Measurements from ENCODE around the gene MAK. TPM values are rescaled to one million over a fixed set of nuclear protein-coding genes. Genes with fewer than 3 reads are reported as not detected.
"Not testable (repeated sequence)": the region's sequence is repeated elsewhere in the genome, so short reads cannot be mapped to it uniquely, and the experiment has no call there.

Gene MAK
- polyA plus RNA-seq, 1 donor (not counting 4 experiments of a cell fraction or from before 2014, with no cell fraction given): not detected

DNA sequence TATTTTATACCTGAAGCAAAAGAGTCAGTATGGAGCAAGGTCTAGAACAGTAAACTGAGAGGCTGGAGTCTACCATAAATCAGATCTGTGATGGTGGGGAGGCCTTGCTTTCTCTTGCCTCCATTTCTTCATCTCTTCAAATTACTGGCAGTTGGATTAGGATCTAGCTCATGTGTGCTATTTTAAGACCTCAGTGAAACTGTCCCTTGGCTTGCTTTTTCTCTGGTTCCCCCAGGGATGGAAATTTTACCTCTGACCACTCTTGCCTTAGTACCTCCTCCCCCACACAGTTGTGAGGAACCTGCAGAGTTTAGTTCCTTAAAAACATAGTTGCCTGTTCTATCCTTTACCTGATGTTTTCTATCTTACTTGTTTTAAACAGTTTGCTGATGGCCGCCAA, 82.3 kb downstream of the MAK start:
- Histone ChIP-seq H4K20me1 (ENCODE audit: control insufficient read depth, extremely low read depth, insufficient read depth, low read length) (no peaks in the 10 kb centered on the region), H3K9me1 (ENCODE audit: control insufficient read depth, extremely low read depth, insufficient read depth, low read length) (no peaks in the 10 kb centered on the region), H3K27ac (ENCODE audit: control insufficient read depth, insufficient read depth, low read length) (no peak overlapping the region), H3K79me2 (ENCODE audit: control insufficient read depth, insufficient read depth, low read length) (peaks cover 34% of the 10 kb centered on the region), H3K36me3 (ENCODE audit: control insufficient read depth in 2 of 2, extremely low read depth in 1 of 2, insufficient read depth in 2 of 2, low read length in 2 of 2) (peaks cover 13 to 18% of the 10 kb centered on the region in 2 experiments), H3K9me3 (ENCODE audit: control insufficient read depth, low read depth, low read length) (no peaks in the 10 kb centered on the region), H2AFZ (ENCODE audit: control insufficient read depth, low read length) (no peak overlapping the region), H3K4me1 (ENCODE audit: control insufficient read depth, extremely low read depth, insufficient read depth, low read length) (peaks cover 30% of the 10 kb centered on the region), H3K4me2 (ENCODE audit: control insufficient read depth, extremely low read depth, insufficient read depth, low read depth, low read length) (no peak overlapping the region), H3K4me3 (ENCODE audit: control insufficient read depth in 2 of 3, extremely low read depth in 1 of 3, insufficient read depth in 2 of 3, low read depth in 1 of 3, low read length in 3 of 3) (no peak overlapping the region), H3K9ac (ENCODE audit: control insufficient read depth, extremely low read depth, insufficient read depth, low read length) (no peak overlapping the region), H3K27me3 (ENCODE audit: control insufficient read depth, extremely low read depth, insufficient read depth, low read length) (no peaks in the 10 kb centered on the region)
- dilution Hi-C loops (cut with MboI; ENCODE audit: extremely low pct_ligation_motif_present, low sequenced_read_pairs): no loop called here
- FAIRE-seq: no peak
- TF ChIP-seq, protein P1, sequence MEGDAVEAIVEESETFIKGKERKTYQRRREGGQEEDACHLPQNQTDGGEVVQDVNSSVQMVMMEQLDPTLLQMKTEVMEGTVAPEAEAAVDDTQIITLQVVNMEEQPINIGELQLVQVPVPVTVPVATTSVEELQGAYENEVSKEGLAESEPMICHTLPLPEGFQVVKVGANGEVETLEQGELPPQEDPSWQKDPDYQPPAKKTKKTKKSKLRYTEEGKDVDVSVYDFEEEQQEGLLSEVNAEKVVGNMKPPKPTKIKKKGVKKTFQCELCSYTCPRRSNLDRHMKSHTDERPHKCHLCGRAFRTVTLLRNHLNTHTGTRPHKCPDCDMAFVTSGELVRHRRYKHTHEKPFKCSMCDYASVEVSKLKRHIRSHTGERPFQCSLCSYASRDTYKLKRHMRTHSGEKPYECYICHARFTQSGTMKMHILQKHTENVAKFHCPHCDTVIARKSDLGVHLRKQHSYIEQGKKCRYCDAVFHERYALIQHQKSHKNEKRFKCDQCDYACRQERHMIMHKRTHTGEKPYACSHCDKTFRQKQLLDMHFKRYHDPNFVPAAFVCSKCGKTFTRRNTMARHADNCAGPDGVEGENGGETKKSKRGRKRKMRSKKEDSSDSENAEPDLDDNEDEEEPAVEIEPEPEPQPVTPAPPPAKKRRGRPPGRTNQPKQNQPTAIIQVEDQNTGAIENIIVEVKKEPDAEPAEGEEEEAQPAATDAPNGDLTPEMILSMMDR (optimal IDR thresholded peaks at IDR 0.05 in 1 of 3, IDR thresholded peaks at IDR 0.05 in 1 of 3, conservative IDR thresholded peaks at IDR 0.05 in 1 of 3; ENCODE audit: extremely low read depth in 1 of 3, insufficient read depth in 2 of 3, low read length in 3 of 3): no peak
- TF ChIP-seq EZH2 (IDR thresholded peaks at IDR 0.05; ENCODE audit: low read length): no peak
- no peak for DNase-seq (ENCODE audit: low read depth, low spot score)

DNA sequence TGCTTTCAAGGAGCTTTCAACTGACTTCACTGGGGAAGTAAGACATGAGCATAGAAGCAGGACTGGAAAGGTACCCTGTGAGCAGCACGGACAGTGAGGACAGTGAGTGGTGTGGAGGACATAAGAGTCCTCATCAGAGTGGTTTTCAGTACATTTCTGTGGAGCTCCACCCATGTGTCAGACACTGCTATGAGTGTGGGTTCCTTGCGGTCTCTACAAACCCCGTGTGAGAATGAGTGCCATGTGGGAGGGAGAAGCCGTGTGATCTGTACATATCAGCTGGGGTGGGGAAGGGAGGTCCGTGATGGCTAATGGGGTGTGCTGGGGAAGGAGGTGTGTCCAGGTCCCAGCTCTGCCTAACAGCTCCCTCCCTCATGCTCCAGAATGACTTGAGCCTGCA, 86.6 kb downstream of the MAK start:
- H3K4me2 ChIP-seq (ENCODE audit: control insufficient read depth, extremely low read depth, insufficient read depth, low read depth, low read length); H3K4me3 ChIP-seq (ENCODE audit: control insufficient read depth in 2 of 3, extremely low read depth in 1 of 3, insufficient read depth in 2 of 3, low read depth in 1 of 3, low read length in 3 of 3); DNase-seq (ENCODE audit: low read depth, low spot score); H3K27ac ChIP-seq (ENCODE audit: control insufficient read depth, insufficient read depth, low read length); FAIRE-seq; H2AFZ ChIP-seq (ENCODE audit: control insufficient read depth, low read length); dilution Hi-C loops (cut with MboI; ENCODE audit: extremely low pct_ligation_motif_present, low sequenced_read_pairs); H4K20me1 ChIP-seq (ENCODE audit: control insufficient read depth, extremely low read depth, insufficient read depth, low read length); H3K27me3 ChIP-seq (ENCODE audit: control insufficient read depth, extremely low read depth, insufficient read depth, low read length); H3K9ac ChIP-seq (ENCODE audit: control insufficient read depth, extremely low read depth, insufficient read depth, low read length); H3K9me1 ChIP-seq (ENCODE audit: control insufficient read depth, extremely low read depth, insufficient read depth, low read length); H3K9me3 ChIP-seq (ENCODE audit: control insufficient read depth, low read depth, low read length): not testable (repeated sequence)
- peaks cover 18 to 28% of the 10 kb centered on the region in 2 experiments for H3K36me3 ChIP-seq (ENCODE audit: control insufficient read depth in 2 of 2, extremely low read depth in 1 of 2, insufficient read depth in 2 of 2, low read length in 2 of 2)
- H3K79me2 ChIP-seq (ENCODE audit: control insufficient read depth, insufficient read depth, low read length): peaks cover 66% of the 10 kb centered on the region
- H3K4me1 ChIP-seq (ENCODE audit: control insufficient read depth, extremely low read depth, insufficient read depth, low read length): peaks cover 20% of the 10 kb centered on the region

DNA sequence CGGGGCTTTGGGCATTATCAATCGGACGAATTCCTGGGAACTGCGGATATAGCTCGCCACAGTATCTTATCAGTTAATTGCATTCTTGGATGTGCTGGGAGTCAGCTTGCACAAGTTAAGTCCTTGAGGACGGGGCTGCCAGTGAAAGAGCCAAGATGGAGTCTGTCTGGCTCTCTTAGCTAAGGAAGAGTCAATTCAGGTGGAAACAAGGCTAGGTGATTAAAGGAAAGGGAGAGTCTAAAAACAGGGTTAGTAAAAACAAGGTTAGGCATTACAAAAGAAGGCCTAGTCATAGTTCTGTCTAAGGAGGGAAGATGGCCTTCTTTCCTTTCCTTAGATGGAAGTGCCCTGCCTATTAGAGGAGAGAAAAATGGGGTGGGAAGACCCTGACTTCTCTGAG, 87.8 kb downstream of the MAK start:
- H3K4me3 ChIP-seq (ENCODE audit: control insufficient read depth in 2 of 3, extremely low read depth in 1 of 3, insufficient read depth in 2 of 3, low read depth in 1 of 3, low read length in 3 of 3); DNase-seq (ENCODE audit: low read depth, low spot score); H3K27me3 ChIP-seq (ENCODE audit: control insufficient read depth, extremely low read depth, insufficient read depth, low read length); dilution Hi-C loops (cut with MboI; ENCODE audit: extremely low pct_ligation_motif_present, low sequenced_read_pairs); H3K27ac ChIP-seq (ENCODE audit: control insufficient read depth, insufficient read depth, low read length); FAIRE-seq; H2AFZ ChIP-seq (ENCODE audit: control insufficient read depth, low read length); H3K9ac ChIP-seq (ENCODE audit: control insufficient read depth, extremely low read depth, insufficient read depth, low read length); H3K9me1 ChIP-seq (ENCODE audit: control insufficient read depth, extremely low read depth, insufficient read depth, low read length); H3K4me2 ChIP-seq (ENCODE audit: control insufficient read depth, extremely low read depth, insufficient read depth, low read depth, low read length); H4K20me1 ChIP-seq (ENCODE audit: control insufficient read depth, extremely low read depth, insufficient read depth, low read length); H3K9me3 ChIP-seq (ENCODE audit: control insufficient read depth, low read depth, low read length): not testable (repeated sequence)
- Histone ChIP-seq H3K36me3 (ENCODE audit: control insufficient read depth in 2 of 2, extremely low read depth in 1 of 2, insufficient read depth in 2 of 2, low read length in 2 of 2) (peaks cover 16 to 21% of the 10 kb centered on the region in 2 experiments), H3K4me1 (ENCODE audit: control insufficient read depth, extremely low read depth, insufficient read depth, low read length) (peaks cover 20% of the 10 kb centered on the region), H3K79me2 (ENCODE audit: control insufficient read depth, insufficient read depth, low read length) (peaks cover 63% of the 10 kb centered on the region)
